NB4 (cell line): ENCODE data around the gene FBXO31.

ENCODE experiments used
- POLR2A ChIP-seq: IDR thresholded peaks from 2 replicates; pipeline ENCODE4 v1.6.1; 2011; ENCODE audit warnings: mild to moderate bottlenecking; ENCODE audit not compliant: insufficient read length; ENCODE audit errors: extremely low read depth
- TF ChIP-seq, protein P1 (sequence below): IDR thresholded peaks from one replicate; pipeline ENCODE4 v1.5.1; 2012; ENCODE audit warnings: low read depth, low read length

DNA sequence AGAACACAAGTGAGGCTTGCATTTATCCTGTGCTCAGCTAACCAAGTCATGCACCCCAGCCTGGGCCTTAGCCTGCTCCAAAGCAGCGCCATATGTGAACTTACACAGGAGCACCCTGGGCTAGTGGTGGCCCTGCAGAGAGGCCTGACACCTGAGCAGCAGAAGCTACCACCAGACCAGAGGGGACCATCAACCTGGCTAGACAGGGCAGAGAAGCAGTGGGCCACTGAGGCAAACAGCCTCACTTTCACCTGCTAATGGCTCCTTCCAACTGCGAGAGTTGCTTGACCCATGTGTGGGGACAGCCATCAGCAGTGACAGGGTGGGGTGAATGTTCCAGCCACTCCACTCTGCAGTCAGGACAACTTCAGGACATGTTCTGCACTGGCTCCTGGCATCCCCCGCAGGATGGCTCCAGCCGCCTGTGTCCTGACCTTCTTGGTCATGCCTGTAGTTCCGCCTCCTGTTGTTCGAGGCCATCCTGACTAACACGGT is 63.5 kb downstream of the FBXO31 start:
- TF ChIP-seq, protein P1, sequence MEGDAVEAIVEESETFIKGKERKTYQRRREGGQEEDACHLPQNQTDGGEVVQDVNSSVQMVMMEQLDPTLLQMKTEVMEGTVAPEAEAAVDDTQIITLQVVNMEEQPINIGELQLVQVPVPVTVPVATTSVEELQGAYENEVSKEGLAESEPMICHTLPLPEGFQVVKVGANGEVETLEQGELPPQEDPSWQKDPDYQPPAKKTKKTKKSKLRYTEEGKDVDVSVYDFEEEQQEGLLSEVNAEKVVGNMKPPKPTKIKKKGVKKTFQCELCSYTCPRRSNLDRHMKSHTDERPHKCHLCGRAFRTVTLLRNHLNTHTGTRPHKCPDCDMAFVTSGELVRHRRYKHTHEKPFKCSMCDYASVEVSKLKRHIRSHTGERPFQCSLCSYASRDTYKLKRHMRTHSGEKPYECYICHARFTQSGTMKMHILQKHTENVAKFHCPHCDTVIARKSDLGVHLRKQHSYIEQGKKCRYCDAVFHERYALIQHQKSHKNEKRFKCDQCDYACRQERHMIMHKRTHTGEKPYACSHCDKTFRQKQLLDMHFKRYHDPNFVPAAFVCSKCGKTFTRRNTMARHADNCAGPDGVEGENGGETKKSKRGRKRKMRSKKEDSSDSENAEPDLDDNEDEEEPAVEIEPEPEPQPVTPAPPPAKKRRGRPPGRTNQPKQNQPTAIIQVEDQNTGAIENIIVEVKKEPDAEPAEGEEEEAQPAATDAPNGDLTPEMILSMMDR = no peak
- no peak for TF ChIP-seq POLR2A
